GM12865 (cell line): ENCODE results near the gene CPNE4.

Source experiments
- DNase-seq: peaks from one replicate; pipeline ENCODE4 v3.0.0; 2010; ENCODE audit warnings: low read depth
- H3K4me3 ChIP-seq: 2 replicates; pipeline ENCODE4 v1.5.1; 2011; ENCODE audit warnings: mild to moderate bottlenecking, low read depth, low read length, control low read depth
- CTCF ChIP-seq: IDR thresholded peaks from 2 replicates; pipeline ENCODE4 v1.5.1; 2011; ENCODE audit warnings: low read length, control low read depth, low read depth, inconsistent platforms; ENCODE audit not compliant: insufficient read depth; ENCODE audit errors: missing control alignments

CPNE4 gene

GRCh38 chr3:131708241-131708640 lies 326.6 kb downstream of the CPNE4 start:
- no peak for DNase-seq
- TF ChIP-seq CTCF, result no peak
- no peak overlapping the region for H3K4me3 ChIP-seq

- no peak for TF ChIP-seq CTCF
- DNase-seq, result peak; percentile 79
- H3K4me3 ChIP-seq, result no peak overlapping the region
Observed at GRCh38 chr3:131705558-131706051, 329.2 kb downstream of the CPNE4 start.

GRCh38 chr3:131705099-131705498 lies 329.7 kb downstream of the CPNE4 start:
- no peak for TF ChIP-seq CTCF
- no peak overlapping the region for H3K4me3 ChIP-seq
- no peak for DNase-seq

- H3K4me3 ChIP-seq, result no peak overlapping the region
- DNase-seq, result no peak
- no peak for TF ChIP-seq CTCF
Observed at GRCh38 chr3:131704098-131704497, 330.7 kb downstream of the CPNE4 start.

GRCh38 chr3:131702146-131702545 lies 332.7 kb downstream of the CPNE4 start:
- no peak for TF ChIP-seq CTCF
- H3K4me3 ChIP-seq, result no peak overlapping the region
- no peak for DNase-seq

- no peak for TF ChIP-seq CTCF
- no peak for DNase-seq
- H3K4me3 ChIP-seq, result no peak overlapping the region
Observed at GRCh38 chr3:131701153-131701770, 333.6 kb downstream of the CPNE4 start.

GRCh38 chr3:131699001-131699400 lies 335.8 kb downstream of the CPNE4 start:
- no peak for TF ChIP-seq CTCF
- DNase-seq, result no peak
- no peak overlapping the region for H3K4me3 ChIP-seq
